NCI-H510A (cell line): ENCODE results near the gene PFKP.
"Not testable (repeated sequence)": the region's sequence is repeated elsewhere in the genome, so short reads cannot be mapped to it uniquely, and the experiment has no call there.

Experiments
- DNase-seq: peaks from one replicate; lab custom pipeline; 2025; lab: John Stamatoyannopoulos, UW

PFKP gene

DNA sequence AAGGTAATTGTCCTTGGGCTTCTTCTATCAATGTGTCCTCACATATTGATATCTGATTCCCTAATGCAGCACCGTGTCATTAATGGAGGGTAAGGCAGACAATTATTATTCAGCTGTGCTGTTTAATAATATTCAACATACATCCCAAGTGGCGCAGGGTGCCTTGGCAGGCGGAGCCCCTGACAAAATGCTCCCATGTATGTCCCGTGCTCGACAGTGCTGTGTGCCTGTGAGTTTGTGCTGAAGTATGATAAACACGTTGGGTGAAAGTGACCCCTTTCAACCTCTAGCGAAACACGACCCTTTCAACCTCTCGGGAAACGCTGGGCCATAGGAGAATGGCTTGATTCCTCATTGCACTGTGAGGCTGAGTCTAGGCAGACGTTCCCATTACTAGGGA, 31.3 kb downstream of the PFKP start:
- no peak for DNase-seq

DNA sequence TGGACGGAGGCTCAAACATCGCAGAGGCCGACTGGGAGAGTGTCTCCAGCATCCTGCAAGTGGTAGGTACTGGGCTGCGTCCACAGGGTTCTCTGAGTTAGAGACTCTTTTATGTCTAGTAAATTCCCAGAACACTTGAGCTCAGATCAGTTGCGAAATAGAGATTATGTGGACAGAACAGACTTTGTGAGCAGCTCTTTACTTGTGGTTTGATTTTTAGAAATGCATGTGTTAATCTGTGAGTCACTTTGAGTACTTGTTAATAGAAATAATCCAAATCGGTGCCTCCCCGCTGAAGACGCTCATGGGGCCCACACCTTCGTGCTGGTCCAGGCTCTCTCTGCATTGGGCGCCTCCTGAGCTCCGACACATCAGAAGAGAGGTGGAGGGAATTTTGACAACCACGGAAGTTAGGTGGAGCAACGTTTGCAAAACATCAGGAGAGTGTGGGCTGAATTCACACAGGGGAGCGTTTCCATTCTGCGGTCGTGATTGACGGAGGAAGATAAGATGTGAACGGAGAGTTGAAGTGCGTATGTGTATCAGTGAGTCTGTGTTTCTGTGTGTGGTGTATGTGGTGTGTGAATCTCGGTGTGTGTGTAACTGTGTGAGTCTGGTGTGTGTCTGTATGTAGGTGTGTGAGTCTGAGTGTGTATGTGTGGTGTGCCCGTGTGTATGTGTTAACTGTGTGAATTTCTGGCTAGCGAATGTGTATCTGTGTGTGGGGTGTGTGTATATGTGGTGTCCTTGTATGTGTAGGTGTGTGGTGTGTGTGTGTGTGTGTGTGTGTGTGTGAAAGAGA, 32.1 kb downstream of the PFKP start:
- no peak for DNase-seq

DNA sequence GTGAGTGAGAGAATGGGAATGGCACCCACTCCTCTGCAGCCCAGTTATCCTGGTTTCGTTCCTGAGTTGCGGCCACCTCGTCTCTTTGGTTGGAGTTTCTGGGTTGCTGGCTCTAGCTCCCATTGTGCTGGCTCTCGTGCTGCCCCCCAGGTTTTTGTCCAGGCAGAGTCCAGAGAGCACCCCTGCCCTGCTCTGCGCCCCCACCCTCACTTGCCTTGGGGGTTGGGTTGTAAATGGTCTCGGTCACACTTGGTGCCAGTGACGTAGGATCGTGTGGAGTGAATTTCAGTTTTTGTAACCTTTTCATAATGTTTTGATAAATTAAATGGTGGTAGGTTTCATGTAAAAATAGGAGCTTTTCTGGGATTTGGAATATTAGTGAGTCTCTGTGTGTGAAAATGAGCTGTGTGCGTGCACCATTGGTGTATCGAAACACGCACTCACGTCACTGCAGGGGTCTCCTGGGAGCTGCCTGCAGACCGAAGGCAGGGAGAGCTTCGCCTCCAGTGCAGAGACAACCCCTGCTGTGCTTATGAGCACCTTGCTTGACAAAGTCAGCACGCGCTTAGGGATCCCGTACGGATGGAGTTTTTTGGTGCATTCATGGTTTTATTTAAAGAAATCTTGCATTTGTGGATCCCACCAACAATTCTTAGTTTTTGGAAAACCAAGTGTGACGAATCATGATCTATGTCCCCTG, 32.9 kb downstream of the PFKP start:
- no peak for DNase-seq

DNA sequence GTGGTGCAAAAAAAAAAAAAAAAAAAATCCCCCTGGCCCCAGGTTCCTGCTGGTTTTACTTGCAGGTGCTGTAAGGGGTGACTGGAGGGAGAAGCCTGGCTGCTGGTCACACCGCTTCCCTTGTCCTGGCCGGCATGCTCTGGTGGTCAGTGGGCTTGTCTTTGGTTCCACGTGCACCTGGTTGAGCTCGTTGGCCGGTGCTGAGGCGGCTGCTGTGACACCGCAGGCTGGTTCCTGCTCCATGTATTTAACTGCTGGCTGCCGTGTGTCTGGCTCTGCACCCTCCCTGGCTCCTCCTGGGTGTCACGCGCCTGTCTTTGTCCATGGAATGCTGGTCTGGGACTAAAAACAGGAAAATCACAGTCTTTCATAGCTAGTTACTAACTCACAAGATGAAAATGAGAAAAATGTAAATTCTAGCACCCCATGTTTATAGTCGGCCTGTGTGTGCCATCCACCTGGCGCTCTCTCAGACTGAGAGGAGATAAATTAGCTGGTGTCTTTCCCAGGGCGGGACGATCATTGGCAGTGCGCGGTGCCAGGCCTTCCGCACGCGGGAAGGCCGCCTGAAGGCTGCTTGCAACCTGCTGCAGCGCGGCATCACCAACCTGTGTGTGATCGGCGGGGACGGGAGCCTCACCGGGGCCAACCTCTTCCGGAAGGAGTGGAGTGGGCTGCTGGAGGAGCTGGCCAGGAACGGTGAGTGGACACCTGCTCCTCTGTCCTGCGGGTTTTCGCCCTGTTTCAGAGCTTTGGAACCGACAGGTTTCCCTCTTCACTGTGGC, 33.7 kb downstream of the PFKP start:
- no peak for DNase-seq

DNA sequence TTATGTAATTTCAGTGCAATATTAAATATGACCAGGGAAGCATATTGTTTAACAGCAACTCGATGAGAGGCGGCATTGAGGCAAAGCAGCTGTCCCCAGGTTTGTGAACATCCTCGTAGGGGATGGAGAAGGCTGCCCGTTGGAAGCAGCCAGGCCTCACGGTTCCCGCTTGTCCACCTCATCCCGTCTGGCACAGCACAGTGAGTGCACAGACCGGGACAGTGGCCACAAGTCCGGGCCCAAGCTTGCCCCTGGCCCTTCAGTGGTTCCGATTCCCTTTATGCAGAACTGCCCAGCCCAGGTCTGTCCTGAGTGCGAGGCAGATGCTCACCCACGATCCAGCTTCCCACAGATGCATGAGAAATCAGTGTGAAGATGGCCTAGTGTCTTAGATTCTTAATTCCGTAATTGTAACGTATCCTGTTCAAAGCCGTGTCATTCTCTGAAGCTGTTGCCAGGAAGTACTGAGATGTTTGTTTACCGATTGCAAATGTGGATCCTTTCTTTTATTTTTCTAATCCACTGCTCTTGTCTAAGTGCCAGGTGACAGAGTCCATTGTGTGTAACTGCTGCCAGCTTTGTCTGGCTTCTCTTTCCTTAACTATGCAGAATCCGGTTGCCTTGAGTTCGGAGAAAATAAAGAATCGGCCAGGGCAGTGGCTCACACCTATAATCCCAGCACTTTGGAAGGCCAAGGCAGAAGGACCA, 35.5 kb downstream of the PFKP start:
- DNase-seq: no peak

DNA sequence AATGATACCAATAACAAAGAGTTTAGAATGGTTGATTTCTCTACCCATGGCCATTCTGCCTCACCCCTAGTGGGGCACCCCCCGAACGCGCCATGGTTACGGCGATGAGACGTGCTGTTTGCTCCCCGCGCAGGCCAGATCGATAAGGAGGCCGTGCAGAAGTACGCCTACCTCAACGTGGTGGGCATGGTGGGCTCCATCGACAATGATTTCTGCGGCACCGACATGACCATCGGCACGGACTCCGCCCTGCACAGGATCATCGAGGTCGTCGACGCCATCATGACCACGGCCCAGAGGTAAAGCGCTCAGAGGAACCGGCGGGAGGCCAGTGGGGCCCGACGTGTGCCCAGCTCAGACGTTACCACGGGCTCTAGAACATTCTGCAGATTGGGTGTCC, 36.3 kb downstream of the PFKP start:
- no peak for DNase-seq

DNA sequence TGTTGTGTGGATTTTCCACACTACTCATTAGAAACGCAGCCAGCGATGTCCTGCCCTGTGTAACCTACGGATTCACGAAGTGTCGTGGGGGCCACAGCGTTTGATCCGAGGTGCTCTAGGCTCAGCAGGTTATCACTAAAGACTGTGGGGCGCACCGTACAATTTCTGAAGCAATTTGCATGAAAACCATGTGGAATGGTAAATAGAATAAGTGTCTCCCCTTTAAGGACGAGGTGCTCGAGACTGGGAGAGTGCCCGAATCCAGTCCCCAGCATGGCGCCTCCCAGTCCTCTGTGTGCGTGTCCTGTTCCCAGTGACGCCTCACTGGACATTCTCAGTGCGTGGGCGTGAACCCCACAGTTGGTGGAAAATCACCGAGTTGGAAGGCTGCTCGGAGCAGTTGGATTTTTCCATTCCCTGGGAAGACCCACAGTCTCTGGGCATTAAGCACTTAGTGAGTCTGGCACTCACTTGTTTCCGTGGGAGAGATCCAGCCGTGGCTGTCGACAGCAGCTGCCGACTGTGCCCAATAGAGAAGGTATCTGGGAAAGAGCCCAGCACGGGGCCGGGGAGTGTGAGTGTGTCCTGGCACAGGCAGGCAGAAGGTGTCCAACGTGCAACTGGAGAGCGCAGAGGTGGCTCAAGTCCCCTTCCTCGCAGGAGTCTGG, 37.0 kb downstream of the PFKP start:
- DNase-seq: no peak

DNA sequence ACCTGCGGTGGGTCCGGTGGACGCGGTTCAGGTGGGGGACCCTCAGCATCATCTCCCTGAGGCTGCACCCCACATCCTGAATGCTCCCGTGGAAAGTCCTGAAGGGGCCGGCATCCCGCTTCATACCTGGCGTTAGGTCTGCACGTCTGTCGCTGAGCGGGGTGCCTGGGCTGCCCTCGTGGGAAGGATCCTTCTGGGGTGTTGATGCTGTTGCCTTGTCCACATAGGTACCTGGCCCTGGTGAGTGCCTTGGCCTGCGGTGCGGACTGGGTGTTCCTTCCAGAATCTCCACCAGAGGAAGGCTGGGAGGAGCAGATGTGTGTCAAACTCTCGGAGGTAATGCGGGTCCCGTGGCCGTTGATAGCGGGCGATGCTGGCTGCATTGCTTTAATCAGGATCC, 37.8 kb downstream of the PFKP start:
- DNase-seq: no peak

DNA sequence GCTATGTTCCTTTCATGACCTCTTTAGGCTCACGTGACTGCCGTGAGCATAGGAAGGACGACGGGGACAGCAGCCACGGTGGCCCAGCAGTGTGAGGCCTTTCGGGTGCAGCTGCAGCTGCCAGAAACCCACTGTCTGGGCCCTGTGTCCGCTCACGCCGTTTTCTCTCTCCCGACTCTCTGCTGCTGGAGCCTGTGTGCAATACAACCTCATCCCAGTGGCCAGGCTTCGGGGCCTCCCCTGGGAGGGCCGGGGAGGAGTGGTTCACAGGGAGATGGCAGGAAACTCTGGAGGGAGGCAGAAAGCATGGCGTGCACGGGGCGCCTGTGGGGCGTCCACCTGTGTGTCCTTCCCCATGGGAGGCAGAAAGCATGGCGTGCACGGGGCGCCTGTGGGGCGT, 38.6 kb downstream of the PFKP start:
- no peak for DNase-seq

DNA sequence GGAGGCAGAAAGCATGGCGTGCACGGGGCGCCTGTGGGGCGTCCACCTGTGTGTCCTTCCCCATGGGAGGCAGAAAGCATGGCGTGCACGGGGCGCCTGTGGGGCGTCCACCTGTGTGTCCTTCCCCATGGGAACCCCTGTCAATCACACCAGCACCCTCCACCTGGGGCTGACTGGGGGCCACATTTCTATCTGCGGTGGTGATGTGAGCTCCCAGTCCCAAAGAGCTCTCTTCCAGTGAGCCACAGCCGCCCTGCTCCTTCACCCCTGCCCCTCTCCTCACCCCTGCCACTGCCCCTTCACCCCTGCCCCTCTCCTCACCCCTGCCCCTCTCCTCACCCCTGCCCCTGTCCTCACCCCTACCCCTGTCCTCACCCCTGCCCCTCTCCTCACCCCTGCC, 39.0 kb downstream of the PFKP start:
- DNase-seq: not testable (repeated sequence)

DNA sequence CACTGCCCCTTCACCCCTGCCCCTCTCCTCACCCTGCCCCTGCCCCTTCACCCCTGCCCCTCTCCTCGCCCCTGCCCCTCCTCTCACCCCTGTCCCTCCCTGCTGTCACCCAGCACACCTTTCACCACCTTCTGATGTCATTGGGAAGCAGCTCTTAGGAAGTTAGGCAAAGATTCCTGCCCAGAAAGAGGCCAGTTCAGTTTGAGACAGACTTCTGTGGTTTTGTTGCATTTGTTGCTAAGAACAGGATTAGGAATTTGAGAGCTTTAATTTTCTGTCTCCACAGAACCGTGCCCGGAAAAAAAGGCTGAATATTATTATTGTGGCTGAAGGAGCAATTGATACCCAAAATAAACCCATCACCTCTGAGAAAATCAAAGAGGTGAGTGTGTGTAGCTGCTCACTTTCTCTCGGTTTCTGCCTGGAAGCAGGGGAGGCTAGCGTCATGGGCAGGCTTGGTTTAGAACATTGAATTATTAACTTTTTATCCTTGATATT, 39.6 kb downstream of the PFKP start:
- no peak for DNase-seq

DNA sequence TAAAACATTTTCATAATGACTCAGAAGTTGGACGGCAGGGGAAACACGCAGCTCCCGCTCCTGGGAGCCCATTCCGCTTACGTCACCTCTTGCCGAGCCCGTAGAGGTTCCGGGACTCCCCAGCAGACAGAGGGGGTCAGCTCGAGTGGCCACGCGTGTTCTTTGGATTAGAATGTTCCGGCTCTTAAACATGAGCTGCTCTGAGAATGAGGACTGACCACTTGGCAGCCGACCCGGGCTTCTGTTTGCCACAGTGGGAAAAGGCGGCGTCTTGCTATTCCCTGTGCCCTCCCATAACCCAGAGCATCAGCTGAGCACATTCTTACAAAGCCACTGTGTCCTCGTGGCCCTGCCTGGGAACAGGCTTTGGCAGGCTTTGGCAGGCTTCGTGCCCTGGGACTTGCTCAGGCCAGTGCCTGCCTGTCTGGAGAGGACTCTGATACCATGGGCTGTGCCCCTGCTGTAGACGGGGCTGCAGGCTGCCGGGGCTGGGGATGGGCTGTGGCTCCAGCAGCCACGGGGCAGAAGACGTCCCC, 40.1 kb downstream of the PFKP start:
- no peak for DNase-seq

DNA sequence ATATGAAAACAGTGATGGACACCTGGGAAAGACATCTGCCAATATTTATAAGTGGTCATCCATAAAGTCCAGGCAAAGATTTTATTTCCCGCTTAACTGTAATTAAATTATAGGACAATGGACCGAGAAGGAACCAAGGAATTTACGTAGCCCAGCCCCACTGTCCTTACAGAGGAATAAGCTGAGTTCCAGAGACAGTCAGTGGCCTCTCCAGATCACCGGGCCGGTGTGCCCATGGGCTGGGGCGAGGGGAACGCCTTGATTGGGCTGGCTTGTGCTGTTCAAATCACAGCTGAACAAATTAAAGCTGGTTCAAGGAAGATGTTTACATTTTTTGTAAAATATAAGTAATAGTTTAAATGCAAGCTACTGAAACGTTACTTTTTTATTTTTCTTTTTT, 40.7 kb downstream of the PFKP start:
- DNase-seq: no peak

DNA sequence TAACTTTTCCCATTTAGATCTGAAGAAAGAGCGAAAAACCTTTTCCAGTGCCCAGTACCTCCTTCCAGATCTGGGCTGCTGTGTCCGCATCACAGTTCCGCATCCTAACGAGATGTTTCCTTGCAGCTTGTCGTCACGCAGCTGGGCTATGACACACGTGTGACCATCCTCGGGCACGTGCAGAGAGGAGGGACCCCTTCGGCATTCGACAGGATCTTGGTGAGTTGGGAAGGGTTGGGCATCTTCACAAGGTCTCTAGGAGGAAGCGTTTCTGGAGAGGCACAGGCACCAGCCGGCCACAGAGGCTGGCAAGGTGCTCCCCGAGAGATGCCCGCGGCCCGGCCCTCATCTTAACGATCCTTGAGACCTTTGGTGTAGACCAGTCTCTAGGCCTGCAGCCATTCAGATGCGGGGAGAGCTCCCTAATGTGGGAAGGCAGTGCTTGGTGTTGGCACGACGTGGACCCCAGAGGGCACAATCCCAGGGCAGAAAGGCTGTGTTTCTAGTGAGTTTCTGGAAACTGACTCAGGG, 41.3 kb downstream of the PFKP start:
- DNase-seq: no peak

DNA sequence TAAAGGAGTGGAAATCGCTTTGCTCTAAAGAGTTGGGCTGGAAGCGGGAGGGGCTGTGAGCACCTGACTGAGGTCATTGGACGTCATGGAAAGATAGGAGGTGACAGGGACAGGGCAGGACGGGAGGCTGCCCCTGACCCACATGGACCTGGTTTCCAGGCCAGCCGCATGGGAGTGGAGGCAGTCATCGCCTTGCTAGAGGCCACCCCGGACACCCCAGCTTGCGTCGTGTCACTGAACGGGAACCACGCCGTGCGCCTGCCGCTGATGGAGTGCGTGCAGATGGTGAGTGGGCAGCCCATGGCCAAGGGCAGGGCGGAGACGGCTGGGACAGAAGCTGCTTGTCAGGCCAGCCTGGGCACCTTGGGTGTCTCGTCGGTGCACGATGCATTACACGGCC, 41.8 kb downstream of the PFKP start:
- no peak for DNase-seq

DNA sequence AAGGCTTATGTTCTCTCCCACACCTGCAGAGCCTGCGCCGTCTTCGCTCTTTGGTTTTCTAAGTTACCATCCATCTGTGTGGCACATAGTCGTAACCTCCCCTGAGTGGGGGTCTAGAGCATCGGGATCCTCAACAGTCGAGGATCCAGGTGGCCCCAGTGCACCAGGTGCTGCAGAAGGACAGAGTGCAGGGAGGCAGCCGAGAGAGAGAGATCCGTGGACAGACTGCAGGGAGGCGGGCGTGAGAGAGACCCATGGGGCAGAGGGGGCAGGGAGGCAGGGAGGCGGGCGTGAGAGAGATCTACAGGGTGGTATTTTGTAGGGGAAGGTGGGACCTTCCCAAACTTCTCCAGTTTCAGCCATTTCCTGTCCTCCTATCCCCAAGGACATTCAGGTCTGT, 42.3 kb downstream of the PFKP start:
- no peak for DNase-seq

DNA sequence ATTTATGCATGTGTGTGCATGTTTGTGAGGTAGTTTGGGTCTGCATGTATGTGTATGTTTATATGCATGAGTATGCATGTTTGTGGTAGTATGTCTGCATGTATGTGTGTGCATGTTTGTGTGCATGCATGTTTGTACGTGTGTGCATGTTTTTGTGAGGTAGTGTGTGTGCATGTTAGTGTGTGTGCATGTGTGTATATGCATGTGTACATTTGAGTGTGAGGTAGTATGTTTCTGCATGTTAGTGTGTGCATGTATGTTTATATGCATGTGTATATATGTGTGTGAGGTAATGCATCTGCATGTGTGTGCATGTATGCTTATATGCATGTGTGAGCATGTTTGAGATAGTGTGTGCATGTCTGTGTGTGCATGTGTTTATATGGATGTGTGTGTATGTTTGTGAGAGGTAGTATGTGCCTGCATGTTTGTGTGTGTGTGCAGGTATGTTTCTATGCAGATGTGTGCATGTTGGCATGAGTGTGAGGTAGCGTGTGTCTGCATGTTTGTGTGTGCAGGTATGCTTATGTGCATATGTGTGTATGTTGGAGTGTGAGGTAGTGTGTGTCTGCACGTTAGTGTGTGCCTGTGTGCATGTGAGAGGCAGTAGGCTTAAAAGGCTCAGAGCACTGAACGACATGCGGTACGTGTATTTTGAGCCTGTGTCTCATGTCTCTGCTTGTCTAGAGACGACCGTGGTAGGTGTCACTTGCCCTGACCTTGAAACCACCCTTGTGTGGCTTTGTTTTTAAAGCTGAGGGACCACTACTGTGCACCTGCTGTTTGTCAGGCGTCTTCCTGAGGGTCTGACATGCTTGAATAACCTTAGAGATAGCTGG, 43.7 kb downstream of the PFKP start:
- DNase-seq: no peak

DNA sequence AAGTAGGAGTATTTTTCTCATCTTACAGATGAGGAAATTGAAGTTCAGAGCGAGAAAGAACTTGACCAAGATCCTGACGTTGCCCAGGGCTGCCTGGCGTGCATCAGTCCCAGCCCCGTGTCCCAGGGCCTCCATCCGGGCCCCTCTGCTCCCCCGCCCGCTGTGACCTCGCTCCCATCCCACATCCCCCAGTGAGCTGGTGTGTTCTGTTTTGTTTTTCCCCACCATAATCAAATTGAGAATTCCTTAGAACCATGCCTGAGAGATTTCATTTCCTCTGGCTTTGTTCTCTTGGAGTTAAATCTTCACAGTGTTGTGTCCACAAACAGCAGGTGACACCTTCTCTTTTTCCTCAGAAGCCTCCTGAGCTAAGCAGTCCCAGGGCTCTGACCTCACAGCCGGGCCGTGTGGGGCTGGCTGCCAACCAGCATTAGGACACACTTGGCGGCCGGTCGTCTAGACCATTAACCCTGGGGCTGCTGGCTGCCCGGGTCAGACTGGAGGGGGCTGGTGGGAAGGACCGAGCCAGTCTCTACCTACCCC, 44.3 kb downstream of the PFKP start:
- no peak for DNase-seq

DNA sequence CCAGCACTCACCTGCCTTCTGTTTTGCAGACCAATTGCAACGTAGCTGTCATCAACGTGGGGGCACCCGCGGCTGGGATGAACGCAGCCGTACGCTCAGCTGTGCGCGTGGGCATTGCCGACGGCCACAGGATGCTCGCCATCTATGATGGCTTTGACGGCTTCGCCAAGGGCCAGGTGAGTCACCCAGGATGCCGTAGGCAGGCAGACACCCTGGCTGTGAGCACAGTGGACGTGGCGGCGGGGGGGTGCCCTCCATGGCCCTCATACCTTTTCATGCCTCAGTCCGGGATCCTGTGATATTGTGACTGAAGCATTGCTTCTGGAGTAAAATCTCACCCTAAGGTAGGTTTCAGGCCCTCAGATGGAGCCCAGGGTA, 46.0 kb downstream of the PFKP start:
- no peak for DNase-seq

DNA sequence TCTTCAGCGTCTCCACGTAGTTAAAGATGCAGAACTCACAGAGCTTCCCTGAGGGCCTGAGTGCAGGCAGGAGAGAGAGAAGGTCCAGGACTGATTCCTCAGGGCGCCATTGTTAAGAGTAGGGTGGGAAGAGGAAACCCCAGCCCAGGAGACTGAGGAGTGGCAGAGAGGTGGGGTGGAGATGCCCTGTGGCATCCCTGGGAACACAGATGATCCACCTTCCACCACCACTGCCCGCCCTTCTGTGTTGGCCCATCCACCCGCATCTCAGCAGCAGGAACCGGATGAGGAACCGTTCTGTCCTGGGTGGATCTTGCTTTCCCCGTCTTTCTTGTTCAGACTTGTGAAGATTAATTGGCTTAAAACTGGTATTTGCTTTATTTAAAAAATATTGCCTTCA, 48.3 kb downstream of the PFKP start:
- DNase-seq: no peak
